H1 (cell line): Measurements from ENCODE around the gene NBAS. TPM values are rescaled to one million over a fixed set of nuclear protein-coding genes. Genes with fewer than 3 reads are reported as not detected.

Experiments
- CTCF ChIA-PET: fragments of 300-600 bp; sonication (Branson Sonifier 250); formaldehyde crosslinking; loops from one replicate; lab custom pipeline; 2021; ENCODE audit not compliant: partially characterized antibody; lab: Charles Lee
- POLR2A ChIA-PET: fragments of 300-600 bp; sonication (Branson Sonifier 250); formaldehyde crosslinking; loops from one replicate; lab custom pipeline; 2021; ENCODE audit warnings: inconsistent platforms; ENCODE audit not compliant: partially characterized antibody; lab: Charles Lee
- DNase-seq, 2 experiments: peaks; one replicate each; pipeline versions ENCODE4 v3.0.0 to v3.0.0-alpha.2; 2010 to 2022; ENCODE audit warnings: low spot score in 2 of 2, low read depth in 1 of 2, mixed read lengths in 1 of 2
- FAIRE-seq: peaks from 2 replicates; lab custom pipeline; 2011; peaks lifted over from hg19 to GRCh38; lab: Jason Lieb, UNC
- H2AFZ ChIP-seq: 2 replicates; pipeline ENCODE4 v1.8.1; 2012; ENCODE audit warnings: low read length, inconsistent platforms
- H2AK5ac ChIP-seq: 2 replicates; pipeline ENCODE4 v1.6.1; 2013; ENCODE audit warnings: low read depth, low read length
- H2BK120ac ChIP-seq: replicated peaks from 2 replicates; pipeline ENCODE3; 2013; ENCODE audit warnings: low read depth, low read length, inconsistent platforms
- H2BK12ac ChIP-seq: 2 replicates; pipeline ENCODE4 v1.6.1; 2013; ENCODE audit warnings: low read depth, low read length
- H2BK15ac ChIP-seq: 2 replicates; pipeline ENCODE4 v1.6.1; 2013; ENCODE audit warnings: low read length
- H2BK20ac ChIP-seq: 2 replicates; pipeline ENCODE4 v1.6.1; 2013; ENCODE audit warnings: low read length
- H2BK5ac ChIP-seq: 2 replicates; pipeline ENCODE4 v1.6.1; 2013; ENCODE audit warnings: low read depth, low read length
- H3K14ac ChIP-seq: 2 replicates; pipeline ENCODE4 v1.6.1; 2013; ENCODE audit warnings: inconsistent platforms; ENCODE audit not compliant: insufficient read length
- H3K18ac ChIP-seq: 2 replicates; pipeline ENCODE4 v1.6.1; 2013; ENCODE audit warnings: low read length; ENCODE audit errors: extremely low read depth
- H3K23ac ChIP-seq: 2 replicates; pipeline ENCODE4 v1.6.1; 2013; ENCODE audit warnings: inconsistent platforms; ENCODE audit not compliant: insufficient read length
- H3K23me2 ChIP-seq: 2 replicates; pipeline ENCODE4 v1.6.1; 2013; ENCODE audit warnings: low read depth, low read length
- H3K27ac ChIP-seq: 2 replicates; pipeline ENCODE4 v1.6.1; 2011; ENCODE audit warnings: low read depth, low read length, inconsistent platforms
- H3K27me3 ChIP-seq, 4 experiments: replicated peaks in 1 of 4; 1 replicate in 1 of 4; 2 replicates in 3 of 4; pipeline versions ENCODE4 v1.6.1 to v1.8.1; 2011 to 2013; ENCODE audit warnings: low read length in 3 of 4, mild to moderate bottlenecking in 3 of 4, inconsistent platforms in 2 of 4, mixed read lengths in 2 of 4, moderate library complexity in 1 of 4; ENCODE audit not compliant: control insufficient read depth in 3 of 4, insufficient read depth in 3 of 4; ENCODE audit errors: extremely low read depth in 1 of 4
- H3K36me3 ChIP-seq, 4 experiments: 2 replicates each; pipeline versions ENCODE4 v1.6.1 to v1.8.1; 2011 to 2013; ENCODE audit warnings: mild to moderate bottlenecking in 4 of 4, low read length in 3 of 4, moderate library complexity in 2 of 4, control low read depth in 1 of 4, inconsistent platforms in 1 of 4; ENCODE audit not compliant: insufficient read depth in 4 of 4, control insufficient read depth in 2 of 4
- H3K4ac ChIP-seq: replicated peaks from 2 replicates; pipeline ENCODE3; 2013; ENCODE audit warnings: low read length, low read depth, mixed read lengths, inconsistent platforms; ENCODE audit not compliant: insufficient read length
- H3K4me1 ChIP-seq, 4 experiments: replicated peaks in 1 of 4; 1 replicate in 1 of 4; 2 replicates in 3 of 4; pipeline versions ENCODE4 v1.6.1 to v1.8.1; 2011 to 2013; ENCODE audit warnings: low read length in 3 of 4, inconsistent platforms in 2 of 4, mixed read lengths in 1 of 4; ENCODE audit not compliant: insufficient read depth in 4 of 4, control insufficient read depth in 3 of 4
- H3K4me2 ChIP-seq, 2 experiments: 2 replicates each; pipeline versions ENCODE4 v1.6.1 to v1.8.1; 2011 to 2013; ENCODE audit warnings: low read depth in 2 of 2, low read length in 2 of 2, control low read depth in 1 of 2, inconsistent platforms in 1 of 2, mild to moderate bottlenecking in 1 of 2; ENCODE audit not compliant: insufficient read depth in 1 of 2
- H3K4me3 ChIP-seq, 4 experiments: fragments of 200-600, 300-600 bp in 1 of 4; sonication (generic), shearing (Covaris generic), sonication (Bioruptor Twin) in 1 of 4; 2 replicates each; pipeline versions ENCODE4 v1.5.1 to v1.8.1; 2011 to 2016; ENCODE audit warnings: low read length in 4 of 4, low read depth in 3 of 4, control low read depth in 2 of 4, inconsistent platforms in 2 of 4, mild to moderate bottlenecking in 2 of 4, mixed read lengths in 1 of 4, moderate library complexity in 1 of 4; ENCODE audit not compliant: insufficient read depth in 2 of 4; ENCODE audit errors: extremely low read depth in 1 of 4
- H3K56ac ChIP-seq: replicated peaks from 2 replicates; pipeline ENCODE3; 2013; ENCODE audit warnings: low read depth, mild to moderate bottlenecking, mixed read lengths, low read length, inconsistent platforms; ENCODE audit not compliant: insufficient read length
- H3K79me1 ChIP-seq: 2 replicates; pipeline ENCODE4 v1.6.1; 2013; ENCODE audit warnings: low read depth, low read length, control low read depth
- H3K79me2 ChIP-seq, 2 experiments: 2 replicates each; pipeline versions ENCODE4 v1.6.1 to v1.8.1; 2012 to 2013; ENCODE audit warnings: low read length in 2 of 2, mild to moderate bottlenecking in 2 of 2, inconsistent platforms in 1 of 2; ENCODE audit not compliant: insufficient read depth in 2 of 2, control insufficient read depth in 1 of 2
- H3K9ac ChIP-seq, 4 experiments: replicated peaks in 1 of 4; 1 replicate in 1 of 4; 2 replicates in 3 of 4; pipeline versions ENCODE4 v1.6.1 to v1.8.1; 2011 to 2013; ENCODE audit warnings: low read depth in 3 of 4, low read length in 3 of 4, control low read depth in 2 of 4, mild to moderate bottlenecking in 2 of 4, moderate library complexity in 2 of 4, inconsistent platforms in 1 of 4; ENCODE audit errors: extremely low read depth in 1 of 4
- H3K9me3 ChIP-seq, 2 experiments: 2 replicates each; pipeline versions ENCODE4 v1.6.1 to v1.8.1; 2012 to 2013; ENCODE audit warnings: mild to moderate bottlenecking in 2 of 2, moderate library complexity in 2 of 2, control low read depth in 1 of 2, inconsistent platforms in 1 of 2, low read depth in 1 of 2, low read length in 1 of 2, mixed read lengths in 1 of 2; ENCODE audit not compliant: insufficient read depth in 2 of 2
- H4K20me1 ChIP-seq, 2 experiments: replicated peaks in 1 of 2; 2 replicates each; pipeline versions ENCODE3 to v1.8.1; 2011 to 2013; ENCODE audit warnings: inconsistent platforms in 2 of 2, low read length in 2 of 2, mild to moderate bottlenecking in 1 of 2; ENCODE audit not compliant: insufficient read depth in 2 of 2, control insufficient read depth in 1 of 2
- H4K5ac ChIP-seq: 2 replicates; pipeline ENCODE4 v1.6.1; 2013; ENCODE audit warnings: low read length, low read depth, mixed read lengths, inconsistent platforms; ENCODE audit not compliant: insufficient read length
- H4K8ac ChIP-seq: 2 replicates; pipeline ENCODE4 v1.8.0; 2013; ENCODE audit warnings: mild to moderate bottlenecking, moderate library complexity, low read length, inconsistent platforms; ENCODE audit not compliant: insufficient read depth; ENCODE audit errors: extremely low read depth
- H4K91ac ChIP-seq: replicated peaks from 2 replicates; pipeline ENCODE3; 2013; ENCODE audit warnings: low read length, mixed read lengths, inconsistent platforms; ENCODE audit not compliant: insufficient read length
- ATF3 ChIP-seq: IDR thresholded peaks from 2 replicates; pipeline ENCODE4 v1.6.1; 2011; ENCODE audit warnings: low read depth, mild to moderate bottlenecking, low read length; ENCODE audit not compliant: insufficient read depth
- CTBP2 ChIP-seq: IDR thresholded peaks from 2 replicates; pipeline ENCODE4 v1.7.0; 2011; ENCODE audit warnings: borderline replicate concordance, mild to moderate bottlenecking, moderate library complexity, mixed read lengths, low read length; ENCODE audit not compliant: insufficient read depth, insufficient read length
- EP300 ChIP-seq, 2 experiments: IDR thresholded peaks; 1 replicate in 1 of 2; 2 replicates in 1 of 2; pipeline ENCODE4 v1.6.1; 2011 to 2012; ENCODE audit warnings: low read depth in 2 of 2, low read length in 2 of 2, mild to moderate bottlenecking in 2 of 2, borderline replicate concordance in 1 of 2, inconsistent platforms in 1 of 2, moderate library complexity in 1 of 2
- PHF8 ChIP-seq: fragments of 200-600 bp; sonication (generic); conservative IDR thresholded peaks from 2 replicates; pipeline ENCODE4 v1.7.1; 2012; ENCODE audit warnings: low read depth, mild to moderate bottlenecking, inconsistent platforms, low read length, moderate library complexity
- RXRA ChIP-seq: IDR thresholded peaks from 2 replicates; pipeline ENCODE4 v1.6.1; 2011; ENCODE audit warnings: low read depth, mild to moderate bottlenecking, low read length, moderate library complexity; ENCODE audit not compliant: insufficient read depth
- SAP30 ChIP-seq: fragments of 300-600 bp; sonication (generic); IDR thresholded peaks from 2 replicates; pipeline ENCODE4 v1.7.1; 2012; ENCODE audit warnings: low read length, moderate library complexity, mild to moderate bottlenecking, inconsistent platforms; ENCODE audit not compliant: insufficient read depth, insufficient replicate concordance
- TAF7 ChIP-seq: optimal IDR thresholded peaks from 2 replicates; pipeline ENCODE3; 2011; ENCODE audit warnings: low read depth, mild to moderate bottlenecking, inconsistent platforms, low read length, moderate library complexity, borderline replicate concordance
- TBP ChIP-seq: IDR thresholded peaks from 2 replicates; pipeline ENCODE4 v1.6.1; 2011; ENCODE audit warnings: low read depth, low read length, improper control_type of control experiment
- WGBS, 2 experiments: shearing (Covaris generic) in 1 of 2; methylation state at CpG; one replicate each; pipeline versions ENCODE4 v1.1.6 to v1.1.7; 2013 to 2015; ENCODE audit warnings: low lambda C conversion rate in 2 of 2, mixed read lengths in 2 of 2, inconsistent platforms in 1 of 2, low coverage in 1 of 2, missing lambda C conversion rate in 1 of 2; ENCODE audit not compliant: insufficient replicate concordance in 2 of 2, insufficient coverage in 1 of 2, insufficient read length in 1 of 2; ENCODE audit errors: extremely low coverage in 1 of 2, missing lambda C conversion rate in 1 of 2; 5-methylcytosine and 5-hydroxymethylcytosine counted together
- polyA plus RNA-seq, 7 experiments: library from polyadenylated mRNA; depleted of rRNA in 3 of 7; stranded (reverse) in 5 of 7; unstranded in 2 of 7; fragments of >200 nt in 5 of 7; fragments of 200-250 nt in 2 of 7; gene quantifications; 1 replicate in 5 of 7; 2 replicates in 1 of 7; 4 replicates in 1 of 7; pipeline versions ENCODE4 v1.2.1 to v1.2.3, GENCODE V29; 2011 to 2013; ENCODE audit warnings: missing spikeins in 2 of 7, mixed read lengths in 2 of 7
- total RNA-seq: library from RNA; stranded (reverse); fragmentation: NEBNext Ultra II Directional; extraction: Animal tissue kit (Norgen Biotek cat#: 25700); gene quantifications from 2 replicates; pipeline ENCODE4 v1.2.1, GENCODE V29; 2021

NBAS gene
- total and polyA plus RNA-seq, 2 of the 8 experiments (the other 6 are each of a cell fraction or from before 2014, with no cell fraction given) = 19.6 to 34.8 TPM

- no peaks in the 10 kb centered on the region for H3K23me2 ChIP-seq
- POLR2A ChIA-PET = no interaction called here
Measured at GRCh38 chr2:15472876-15473275, 88.3 kb downstream of the NBAS start.

More at GRCh38 chr2:15472876-15473275, 88.3 kb downstream of the NBAS start:
- H3K9me3 ChIP-seq = no peaks in the 10 kb centered on the region
- H3K14ac ChIP-seq = no peak overlapping the region
- H3K18ac ChIP-seq = no peak overlapping the region
- no peak overlapping the region for H2BK20ac ChIP-seq
- H3K4me1 ChIP-seq = no peaks in the 10 kb centered on the region
- no peak overlapping the region for H4K8ac ChIP-seq
- H3K23ac ChIP-seq = no peak overlapping the region
- no peak overlapping the region for H3K9ac ChIP-seq
- H3K27ac ChIP-seq = no peak overlapping the region
- H3K56ac ChIP-seq = no peak overlapping the region
- H2BK12ac ChIP-seq = no peak overlapping the region
- no peak overlapping the region for H4K5ac ChIP-seq
- H4K20me1 ChIP-seq = no peaks in the 10 kb centered on the region
- H2BK5ac ChIP-seq = no peak overlapping the region
- H3K79me1 ChIP-seq = no peaks in the 10 kb centered on the region
- no peak overlapping the region for H4K91ac ChIP-seq
- no peak overlapping the region for H2BK120ac ChIP-seq
- DNase-seq (no peak), FAIRE-seq (no peak)
- H3K4me2 ChIP-seq = no peak overlapping the region
- H2BK15ac ChIP-seq = no peak overlapping the region
- CTCF ChIA-PET = interaction anchor here (0.8 to 1.5 kb wide), 4 partner anchors 10 to 54 kb away, joined by 3 to 5 read pairs (median 4); no protein-coding TSS in a partner anchor
- no peaks in the 10 kb centered on the region for H3K27me3 ChIP-seq
- H3K36me3 ChIP-seq = peaks cover 0 to 7% (median 2%) of the 10 kb centered on the region in 4 experiments; a peak in 4 of 8 replicates
- no peak for TF ChIP-seq CTBP2
- TF ChIP-seq ATF3 = no peak
- TF ChIP-seq RXRA = no peak
- no peak for TF ChIP-seq PHF8
- no peak for TF ChIP-seq TBP
- TF ChIP-seq TAF7 = no peak
- TF ChIP-seq EP300 (IDR thresholded peaks at IDR 0.05; ENCODE audit: borderline replicate concordance in 1 of 2, low read depth in 2 of 2, low read length in 2 of 2) = no peak
- no peak for TF ChIP-seq SAP30
- no peak overlapping the region for H2AFZ ChIP-seq
- WGBS, 2 experiments = 91% methylated on average over 4 of the region's 4 CpGs; no CpG with 5 or more reads in 1 of the 2 experiments
- no peaks in the 10 kb centered on the region for H3K79me2 ChIP-seq
- no peak overlapping the region for H3K4ac ChIP-seq
- H2AK5ac ChIP-seq = no peak overlapping the region
- no peak overlapping the region for H3K4me3 ChIP-seq
